NCI-H226 (cell line): ENCODE data around the gene FBH1.

ENCODE experiments used
- DNase-seq: peaks from one replicate; pipeline ENCODE4 v3.0.0-alpha.2; 2015

Gene FBH1

GRCh38 chr10:5983774-5984173 lies 93.7 kb downstream of the FBH1 start:
- DNase-seq = no peak

GRCh38 chr10:5985029-5985428 lies 95.0 kb downstream of the FBH1 start:
- DNase-seq = no peak
